ENCODE data around the gene SP6.

- no peak for TF ChIP-seq POLR2AphosphoS5 (IDR thresholded peaks at IDR 0.05)
- no peak for TF ChIP-seq POLR2A (IDR thresholded peaks at IDR 0.05)
- TF ChIP-seq CTCF (IDR thresholded peaks at IDR 0.05) = no peak
- TF ChIP-seq EP300 (IDR thresholded peaks at IDR 0.05) = no peak
Observed at GRCh38 chr17:47884905-47885730, 34.2 kb upstream of the SP6 start.
